Esophagus muscularis mucosa (tissue), 4 donors: Measurements from ENCODE around the gene NHLRC4. TPM values are rescaled to one million over a fixed set of nuclear protein-coding genes. Genes with fewer than 3 reads are reported as not detected.

ENCODE experiments used
- DNase-seq: peaks from one replicate; pipeline ENCODE4 v3.0.0-alpha.2; 2017; ENCODE audit errors: extremely low spot score
- H3K27ac ChIP-seq, 4 donors: fragments of 200-600 bp; sonication (generic); replicated peaks in 1 of 4; 1 replicate in 3 of 4; 2 replicates in 1 of 4; pipeline ENCODE4 v1.5.1; 2016 to 2019; ENCODE audit warnings: mild to moderate bottlenecking in 1 of 4
- H3K27me3 ChIP-seq, 4 donors: fragments of 200-600 bp; sonication (generic); one replicate each; pipeline versions ENCODE4 v1.5.1 to v1.6.0; 2016 to 2019
- H3K36me3 ChIP-seq, 4 donors: fragments of 200-600 bp; sonication (generic); one replicate each; pipeline ENCODE4 v1.5.1; 2016 to 2019
- H3K4me1 ChIP-seq, 4 donors: fragments of 200-600 bp; sonication (generic); one replicate each; pipeline ENCODE4 v1.5.1; 2016 to 2019
- H3K4me3 ChIP-seq, 4 donors: fragments of 200-600 bp; sonication (generic); 1 replicate in 2 of 4; 2 replicates in 2 of 4; pipeline ENCODE4 v1.5.1; 2016 to 2019; ENCODE audit warnings: mild to moderate bottlenecking in 4 of 4, moderate library complexity in 1 of 4
- H3K9me3 ChIP-seq, 4 donors: fragments of 200-600 bp; sonication (generic); 1 replicate in 3 of 4; 2 replicates in 1 of 4; pipeline ENCODE4 v1.5.1; 2016 to 2019
- CTCF ChIP-seq, 3 experiments: fragments of 200-600 bp in 2 of 3; fragments of 450-650 bp in 1 of 3; sonication (generic) in 2 of 3; IDR thresholded peaks; one replicate each; pipeline ENCODE4 v1.5.1; 2017 to 2019; ENCODE audit warnings: antibody characterized with exemption in 3 of 3, mild to moderate bottlenecking in 2 of 3, moderate library complexity in 1 of 3
- EP300 ChIP-seq: sonication (generic); formaldehyde crosslinking; IDR thresholded peaks from one replicate; pipeline ENCODE4 v1.6.1; 2017; ENCODE audit warnings: antibody characterized with exemption
- POLR2A ChIP-seq: fragments of 450-650 bp; IDR thresholded peaks from one replicate; pipeline ENCODE4 v1.6.1; 2017; ENCODE audit warnings: antibody characterized with exemption, moderate library complexity, mild to moderate bottlenecking, low read depth
- POLR2AphosphoS5 ChIP-seq, 2 donors: sonication (generic); formaldehyde crosslinking; IDR thresholded peaks; one replicate each; pipeline ENCODE4 v1.6.1; 2017; ENCODE audit warnings: antibody characterized with exemption in 2 of 2
- WGBS: methylation state at CpG from one replicate; pipeline ENCODE4 v1.1.5; 2018; 5-methylcytosine and 5-hydroxymethylcytosine counted together
- intact Hi-C: fragments of 100-400 bp; cut with DNase I; formaldehyde crosslinking; loops from one replicate; pipeline ENCODE4 v1.15.1; 2023
- total RNA-seq, 4 donors: library from RNA; depleted of rRNA; stranded (reverse); fragments of >200 nt; gene quantifications; one replicate each; pipeline versions ENCODE4 v1.1.0 to v1.2.1, GENCODE V29; 2016

NHLRC4 gene
- total RNA-seq, 4 donors from 2014 or later: 1.2 to 2.6 (median 1.9) TPM

- peaks cover 6 to 20% (median 16%) of the 10 kb centered on the region in 4 donors for H3K4me1 ChIP-seq
- no peaks in the 10 kb centered on the region for H3K9me3 ChIP-seq
- TF ChIP-seq CTCF (IDR thresholded peaks at IDR 0.05): no peak
- no peak for TF ChIP-seq POLR2A
- no peak for TF ChIP-seq POLR2AphosphoS5 (IDR thresholded peaks at IDR 0.05)
- no peak for TF ChIP-seq EP300
- peaks cover 0 to 1% (median 0%) of the 10 kb centered on the region in 4 donors for H3K27me3 ChIP-seq
- WGBS: 91% methylated on average over 5 of the region's 27 CpGs
- no peak for DNase-seq
- no peak overlapping the region for H3K4me3 ChIP-seq
- H3K27ac ChIP-seq: no peak overlapping the region
- peaks cover 0 to 37% (median 19%) of the 10 kb centered on the region in 4 donors for H3K36me3 ChIP-seq
- intact Hi-C loops: no loop called here
Measured at GRCh38 chr16:580141-580945, 13.5 kb downstream of the NHLRC4 start.

- no peak for DNase-seq
- H3K27ac ChIP-seq: no peak overlapping the region
- no peak overlapping the region for H3K4me3 ChIP-seq
- H3K36me3 ChIP-seq: peaks cover 0 to 30% (median 13%) of the 10 kb centered on the region in 4 donors
- TF ChIP-seq CTCF (IDR thresholded peaks at IDR 0.05): no peak
- no peak for TF ChIP-seq POLR2AphosphoS5 (IDR thresholded peaks at IDR 0.05)
- no peak for TF ChIP-seq POLR2A
- no peak for TF ChIP-seq EP300
- intact Hi-C loops: no loop called here
- 96% methylated on average over 11 of the region's 19 CpGs for WGBS
- H3K9me3 ChIP-seq: no peaks in the 10 kb centered on the region
- peaks cover 0 to 5% (median 0%) of the 10 kb centered on the region in 4 donors for H3K27me3 ChIP-seq
- H3K4me1 ChIP-seq: peaks cover 10 to 22% (median 17%) of the 10 kb centered on the region in 4 donors
Measured at GRCh38 chr16:580946-581498, 14.2 kb downstream of the NHLRC4 start.

- Histone ChIP-seq H3K4me3 (no peak overlapping the region), H3K9me3 (no peaks in the 10 kb centered on the region), H3K4me1 (peaks cover 19 to 31% (median 23%) of the 10 kb centered on the region in 4 donors), H3K27ac (no peak overlapping the region), H3K27me3 (peaks cover 0 to 9% (median 0%) of the 10 kb centered on the region in 4 donors), H3K36me3 (peaks cover 0 to 22% (median 10%) of the 10 kb centered on the region in 4 donors)
- TF ChIP-seq CTCF (IDR thresholded peaks at IDR 0.05) (no peak), EP300 (no peak), POLR2A (no peak), POLR2AphosphoS5 (IDR thresholded peaks at IDR 0.05) (no peak)
- no peak for DNase-seq
- 80% methylated on average over 3 of the region's 18 CpGs for WGBS
- intact Hi-C loops: no loop called here
Measured at GRCh38 chr16:582218-582613, 15.4 kb downstream of the NHLRC4 start.

- 90% methylated on average over 14 of the region's 21 CpGs for WGBS
- intact Hi-C loops: no loop called here
- Histone ChIP-seq H3K27ac (no peak overlapping the region), H3K4me3 (no peak overlapping the region), H3K4me1 (peaks cover 23 to 37% (median 28%) of the 10 kb centered on the region in 4 donors), H3K27me3 (peaks cover 0 to 9% (median 0%) of the 10 kb centered on the region in 4 donors), H3K9me3 (no peaks in the 10 kb centered on the region), H3K36me3 (peaks cover 0 to 22% (median 10%) of the 10 kb centered on the region in 4 donors)
- TF ChIP-seq EP300: no peak
- TF ChIP-seq CTCF (IDR thresholded peaks at IDR 0.05): no peak
- no peak for TF ChIP-seq POLR2A
- TF ChIP-seq POLR2AphosphoS5 (IDR thresholded peaks at IDR 0.05): no peak
- DNase-seq: no peak
Measured at GRCh38 chr16:582614-583331, 16.0 kb downstream of the NHLRC4 start.
